HG03469 (cell line): ENCODE data around the gene PNMT.

Experiments
- ATAC-seq: cut with Tn5 transposase; IDR thresholded peaks from one replicate; pipeline ENCODE4 v1.9.1; 2021; ENCODE audit warnings: mild to moderate bottlenecking, moderate library complexity, moderate number of reproducible peaks; ENCODE audit not compliant: unreplicated experiment

The PNMT gene

DNA sequence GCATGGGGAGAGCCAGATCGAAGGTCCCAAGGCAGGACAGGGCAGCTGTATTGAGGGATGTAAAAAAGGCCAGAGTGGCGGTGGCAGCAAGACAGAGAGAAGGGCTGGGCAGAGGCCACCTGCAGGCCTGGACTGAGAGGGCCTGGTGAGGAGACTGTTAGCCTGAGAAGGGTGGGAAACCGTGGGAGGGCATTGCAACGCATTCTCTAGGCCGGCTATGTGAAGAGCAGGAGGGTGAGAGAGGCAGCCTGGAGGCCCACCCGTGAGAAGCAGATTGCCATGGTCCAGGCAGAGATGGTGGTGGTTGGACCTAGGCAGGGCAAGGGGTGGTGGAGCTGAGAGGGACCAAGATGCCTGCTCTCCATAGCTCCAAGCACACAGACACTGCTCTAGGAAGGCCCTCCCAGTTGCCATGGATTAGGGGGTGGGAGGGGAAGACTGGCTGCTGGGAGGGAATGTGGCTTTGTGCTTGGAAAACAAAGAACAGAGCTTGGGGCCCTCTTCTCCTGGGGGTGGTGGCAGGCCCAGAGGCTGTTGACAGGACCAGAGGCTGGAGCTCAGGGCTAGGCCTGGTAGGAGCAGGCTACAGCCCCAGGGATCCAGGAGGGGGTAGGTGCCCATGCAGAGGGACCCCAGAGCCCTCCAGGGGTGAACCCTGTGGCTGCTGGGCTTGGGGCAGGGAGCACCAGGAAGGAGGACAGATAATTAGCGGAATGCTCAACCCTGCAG lies 15.5 kb upstream of the PNMT start:
- ATAC-seq = no peak

DNA sequence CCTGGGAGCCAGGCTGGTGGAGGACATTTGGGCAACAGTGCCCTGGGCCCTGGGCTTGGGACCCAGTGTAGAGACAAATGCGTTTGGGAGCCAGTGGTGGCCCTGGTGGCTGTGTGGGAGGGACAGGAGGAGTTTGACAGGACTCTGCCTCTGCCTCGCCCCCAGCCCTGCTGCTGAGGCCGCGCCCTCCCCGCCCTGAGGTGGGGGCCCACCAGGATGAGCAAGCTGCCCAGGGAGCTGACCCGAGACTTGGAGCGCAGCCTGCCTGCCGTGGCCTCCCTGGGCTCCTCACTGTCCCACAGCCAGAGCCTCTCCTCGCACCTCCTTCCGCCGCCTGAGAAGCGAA lies 15.0 kb upstream of the PNMT start:
- ATAC-seq = no peak

DNA sequence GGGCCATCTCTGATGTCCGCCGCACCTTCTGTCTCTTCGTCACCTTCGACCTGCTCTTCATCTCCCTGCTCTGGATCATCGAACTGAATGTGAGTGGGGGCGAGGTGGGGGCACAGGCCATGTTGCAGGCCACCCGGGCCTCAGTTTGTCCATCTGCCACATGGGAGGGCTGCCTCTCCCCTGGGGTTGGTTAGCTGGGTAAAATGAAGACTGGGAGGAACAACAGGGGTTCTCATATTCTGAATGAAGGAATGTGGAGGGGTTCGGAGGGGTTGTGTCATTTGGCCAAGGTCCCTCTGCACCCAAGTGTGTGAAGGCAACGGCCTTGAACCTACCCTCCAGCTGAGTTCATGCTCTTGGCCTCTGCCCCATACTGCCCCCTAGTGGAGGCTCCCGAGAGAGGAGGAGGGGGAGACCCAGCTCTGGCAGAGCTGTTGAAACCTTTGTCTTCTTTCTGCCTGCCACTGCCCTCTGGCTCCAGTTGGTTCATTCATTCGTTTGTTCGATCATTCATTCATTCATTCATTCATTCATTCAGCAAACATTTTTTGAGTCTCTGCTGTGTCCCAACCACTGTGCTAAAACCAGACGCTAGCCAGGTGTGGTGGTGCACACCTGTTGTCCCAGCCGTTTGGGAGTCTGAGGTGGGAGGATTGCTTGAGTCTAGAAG lies 14.5 kb upstream of the PNMT start:
- no peak for ATAC-seq

GRCh38 chr17:39655105-39655504 lies 13.1 kb upstream of the PNMT start:
- ATAC-seq = no peak

- no peak for ATAC-seq
Measured at GRCh38 chr17:39658346-39658745, 9.9 kb upstream of the PNMT start.

DNA sequence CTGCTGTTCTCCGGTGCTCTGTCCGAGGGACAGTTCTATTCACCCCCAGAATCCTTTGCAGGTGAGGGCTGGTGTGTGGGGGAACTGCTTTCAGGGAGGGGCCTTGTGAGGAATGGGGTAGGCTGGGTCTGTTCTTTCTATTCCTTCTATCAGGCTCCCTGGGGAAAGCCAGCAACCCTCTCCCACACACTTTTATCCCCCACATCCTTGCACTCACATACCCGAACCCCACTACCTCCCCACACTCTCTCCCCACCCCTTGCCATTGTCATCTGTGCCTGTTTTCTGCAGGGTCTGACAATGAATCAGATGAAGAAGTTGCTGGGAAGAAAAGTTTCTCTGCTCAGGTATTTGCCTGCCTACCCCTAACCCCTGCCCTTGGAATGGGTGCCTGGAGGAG lies 9.5 kb upstream of the PNMT start:
- ATAC-seq = no peak

GRCh38 chr17:39659279-39660010 lies 8.8 kb upstream of the PNMT start:
- no peak for ATAC-seq

GRCh38 chr17:39660011-39660360 lies 8.3 kb upstream of the PNMT start:
- ATAC-seq = no peak

- no peak for ATAC-seq
Measured at GRCh38 chr17:39660397-39661385, 7.6 kb upstream of the PNMT start.

DNA sequence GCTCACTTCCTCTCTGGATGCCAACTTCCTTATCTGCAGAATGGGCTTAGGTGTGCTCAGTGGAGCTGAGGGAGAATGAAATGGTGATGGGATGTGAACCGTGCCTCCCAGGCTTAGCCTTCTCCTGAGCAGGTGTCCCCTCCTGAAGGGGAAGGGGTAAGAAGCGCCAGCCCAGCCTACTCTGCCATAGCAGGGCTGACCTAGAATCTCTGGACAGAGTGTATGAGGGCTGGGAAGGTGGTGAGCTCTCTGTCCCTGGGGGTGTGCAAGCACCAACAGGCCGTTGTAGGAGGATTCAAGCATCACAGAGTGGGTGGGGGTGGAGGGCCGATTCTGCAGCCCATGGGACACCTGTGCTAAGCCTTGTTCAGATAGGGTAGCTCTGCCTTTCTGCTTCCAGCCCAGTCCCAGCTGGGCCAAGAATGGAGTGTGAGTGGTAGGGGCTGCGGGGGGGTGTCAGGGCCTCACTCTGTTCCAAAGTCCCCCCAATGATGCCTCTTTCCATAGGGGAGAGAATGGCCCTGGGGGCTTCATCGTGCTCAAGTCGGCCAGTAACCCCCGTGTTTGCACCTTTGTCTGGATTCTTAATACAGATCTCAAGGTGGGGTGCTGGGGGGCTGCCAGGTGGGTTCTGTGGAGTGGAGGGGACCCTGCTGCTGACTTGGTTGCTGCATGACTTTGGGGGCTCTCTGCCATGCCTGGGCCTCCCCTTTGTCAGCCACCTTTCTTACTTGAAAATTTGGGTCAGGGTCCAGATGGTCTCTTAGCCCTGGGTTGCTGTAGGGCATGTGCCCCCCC lies 6.3 kb upstream of the PNMT start:
- no peak for ATAC-seq

GRCh38 chr17:39662551-39663339 lies 5.5 kb upstream of the PNMT start:
- no peak for ATAC-seq

GRCh38 chr17:39663340-39663687 lies 4.9 kb upstream of the PNMT start:
- ATAC-seq = no peak

- ATAC-seq = no peak
Measured at GRCh38 chr17:39663688-39664580, 4.3 kb upstream of the PNMT start.

- ATAC-seq = no peak
Measured at GRCh38 chr17:39664581-39665561, 3.4 kb upstream of the PNMT start, which contains the start of gene TCAP. TSS of gene TCAP (plus strand) at chr17:39665349. CDS start at chr17:39665360, 11 bp downstream.

DNA sequence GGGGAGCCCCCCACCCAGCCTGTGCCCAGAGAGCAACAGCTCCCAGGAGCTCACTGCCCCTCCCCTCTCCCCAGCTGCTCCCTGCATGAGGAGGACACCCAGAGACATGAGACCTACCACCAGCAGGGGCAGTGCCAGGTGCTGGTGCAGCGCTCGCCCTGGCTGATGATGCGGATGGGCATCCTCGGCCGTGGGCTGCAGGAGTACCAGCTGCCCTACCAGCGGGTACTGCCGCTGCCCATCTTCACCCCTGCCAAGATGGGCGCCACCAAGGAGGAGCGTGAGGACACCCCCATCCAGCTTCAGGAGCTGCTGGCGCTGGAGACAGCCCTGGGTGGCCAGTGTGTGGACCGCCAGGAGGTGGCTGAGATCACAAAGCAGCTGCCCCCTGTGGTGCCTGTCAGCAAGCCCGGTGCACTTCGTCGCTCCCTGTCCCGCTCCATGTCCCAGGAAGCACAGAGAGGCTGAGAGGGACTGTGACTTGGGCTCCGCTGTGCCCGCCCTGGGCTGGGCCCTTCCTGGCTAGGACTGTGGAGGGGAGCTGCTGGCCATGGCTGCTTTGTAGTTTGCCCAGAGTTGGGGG lies 2.5 kb upstream of the PNMT start:
- ATAC-seq = no peak

- no peak for ATAC-seq
Measured at GRCh38 chr17:39666231-39666600, 2.0 kb upstream of the PNMT start.
